Keratinocyte (primary cell): ENCODE measurements around the gene BMP3. TPM values are rescaled to one million over a fixed set of nuclear protein-coding genes. Genes with fewer than 3 reads are reported as not detected.

ENCODE experiments used
- DNase-seq: peaks from one replicate; pipeline ENCODE4 v3.0.0-alpha.2; 2011; ENCODE audit warnings: low read depth, missing footprints, low spot score
- FAIRE-seq: peaks from 2 replicates; lab custom pipeline; 2011; peaks lifted over from hg19 to GRCh38; lab: Jason Lieb, UNC
- H2AFZ ChIP-seq: 2 replicates; pipeline ENCODE4 v1.6.0; 2012; ENCODE audit warnings: low read length, control low read depth, inconsistent platforms; ENCODE audit not compliant: control insufficient read depth
- H3K27ac ChIP-seq: 2 replicates; pipeline ENCODE4 v1.5.1; 2011; ENCODE audit warnings: low read length; ENCODE audit not compliant: control insufficient read depth, insufficient read depth
- H3K27me3 ChIP-seq: 3 replicates; pipeline ENCODE4 v1.6.0; 2011; ENCODE audit warnings: low read length; ENCODE audit not compliant: control insufficient read depth, insufficient read depth; ENCODE audit errors: extremely low read depth
- H3K36me3 ChIP-seq, 2 experiments: 2 replicates in 1 of 2; 3 replicates in 1 of 2; pipeline ENCODE4 v1.5.1; 2011; ENCODE audit warnings: low read length in 2 of 2, mild to moderate bottlenecking in 1 of 2; ENCODE audit not compliant: control insufficient read depth in 2 of 2, insufficient read depth in 2 of 2; ENCODE audit errors: extremely low read depth in 1 of 2
- H3K4me1 ChIP-seq: 3 replicates; pipeline ENCODE4 v1.5.1; 2011; ENCODE audit warnings: low read length; ENCODE audit not compliant: control insufficient read depth, insufficient read depth; ENCODE audit errors: extremely low read depth
- H3K4me2 ChIP-seq: 3 replicates; pipeline ENCODE4 v1.6.0; 2011; ENCODE audit warnings: low read depth, low read length; ENCODE audit not compliant: control insufficient read depth, insufficient read depth; ENCODE audit errors: extremely low read depth
- H3K4me3 ChIP-seq, 3 experiments: fragments of 200-600 bp in 1 of 3; sonication (generic) in 1 of 3; 2 replicates in 2 of 3; 3 replicates in 1 of 3; pipeline ENCODE4 v1.5.1; 2011 to 2016; ENCODE audit warnings: low read length in 3 of 3, mild to moderate bottlenecking in 3 of 3, control low read depth in 2 of 3, inconsistent platforms in 1 of 3, low read depth in 1 of 3, mixed read lengths in 1 of 3, mixed run types in 1 of 3, moderate library complexity in 1 of 3; ENCODE audit not compliant: control insufficient read depth in 2 of 3, insufficient read depth in 2 of 3; ENCODE audit errors: extremely low read depth in 1 of 3
- H3K79me2 ChIP-seq: 2 replicates; pipeline ENCODE4 v1.6.0; 2012; ENCODE audit warnings: low read length; ENCODE audit not compliant: control insufficient read depth, insufficient read depth
- H3K9ac ChIP-seq: 3 replicates; pipeline ENCODE4 v1.6.0; 2011; ENCODE audit warnings: low read length; ENCODE audit not compliant: control insufficient read depth, insufficient read depth; ENCODE audit errors: extremely low read depth
- H3K9me1 ChIP-seq: 3 replicates; pipeline ENCODE4 v1.6.0; 2011; ENCODE audit warnings: low read length; ENCODE audit not compliant: control insufficient read depth, insufficient read depth; ENCODE audit errors: extremely low read depth
- H3K9me3 ChIP-seq: 2 replicates; pipeline ENCODE4 v1.5.1; 2012; ENCODE audit warnings: low read depth, low read length; ENCODE audit not compliant: control insufficient read depth
- H4K20me1 ChIP-seq: 3 replicates; pipeline ENCODE4 v1.6.0; 2011; ENCODE audit warnings: low read length; ENCODE audit not compliant: control insufficient read depth, insufficient read depth; ENCODE audit errors: extremely low read depth
- CTCF ChIP-seq, 3 experiments: IDR thresholded peaks in 1 of 3; conservative IDR thresholded peaks in 1 of 3; optimal IDR thresholded peaks in 1 of 3; 2 replicates in 2 of 3; 3 replicates in 1 of 3; pipeline versions ENCODE3 to v1.5.1; 2011; ENCODE audit warnings: low read length in 3 of 3, mild to moderate bottlenecking in 3 of 3, moderate library complexity in 2 of 3, control low read depth in 1 of 3, inconsistent platforms in 1 of 3; ENCODE audit not compliant: insufficient read depth in 2 of 3; ENCODE audit errors: extremely low read depth in 1 of 3
- EZH2 ChIP-seq: IDR thresholded peaks from one replicate; pipeline ENCODE4 v1.6.1; 2012; ENCODE audit warnings: inconsistent platforms, mild to moderate bottlenecking, low read length, moderate library complexity
- dilution Hi-C: fragments of 300-500 bp; cut with MboI; formaldehyde crosslinking; loops from one replicate; pipeline ENCODE4 v1.7.0; 2020; ENCODE audit warnings: low sequenced_read_pairs; ENCODE audit not compliant: extremely low pct_ligation_motif_present
- polyA plus RNA-seq, 5 experiments: library from polyadenylated mRNA; depleted of rRNA in 3 of 5; stranded (reverse) in 3 of 5; stranded (forward) in 1 of 5; unstranded in 1 of 5; fragments of >200 nt; gene quantifications; 1 replicate in 1 of 5; 2 replicates in 3 of 5; 3 replicates in 1 of 5; pipeline versions ENCODE4 v1.2.1 to v1.2.3, GENCODE V29; 2011 to 2012; ENCODE audit warnings: missing spikeins in 2 of 5, low read depth in 1 of 5, low replicate concordance in 1 of 5

BMP3 gene
- polyA plus RNA-seq, 1 donor (not counting 4 experiments of a cell fraction or from before 2014, with no cell fraction given), result not detected

- H3K27ac ChIP-seq, result no peak overlapping the region
- TF ChIP-seq EZH2 (no peak), CTCF (optimal IDR thresholded peaks at IDR 0.05 in 1 of 3, IDR thresholded peaks at IDR 0.05 in 1 of 3, conservative IDR thresholded peaks at IDR 0.05 in 1 of 3; ENCODE audit: extremely low read depth in 1 of 3, insufficient read depth in 2 of 3, low read length in 3 of 3) (no peak)
- no peak for FAIRE-seq
- H2AFZ ChIP-seq, result no peak overlapping the region
- H3K9me1 ChIP-seq, result no peaks in the 10 kb centered on the region
- H4K20me1 ChIP-seq, result no peaks in the 10 kb centered on the region
- H3K9ac ChIP-seq, result no peak overlapping the region
- H3K79me2 ChIP-seq, result no peaks in the 10 kb centered on the region
- H3K4me1 ChIP-seq, result no peaks in the 10 kb centered on the region
- no peak for DNase-seq
- H3K4me2 ChIP-seq, result no peak overlapping the region
- no peak overlapping the region for H3K4me3 ChIP-seq
- H3K27me3 ChIP-seq, result peaks cover 3% of the 10 kb centered on the region
- dilution Hi-C loops, result no loop called here
- no peaks in the 10 kb centered on the region for H3K36me3 ChIP-seq
- H3K9me3 ChIP-seq, result no peaks in the 10 kb centered on the region
These were observed 7.0 kb upstream of the BMP3 start for GRCh38 chr4:81023484-81023883.

DNA sequence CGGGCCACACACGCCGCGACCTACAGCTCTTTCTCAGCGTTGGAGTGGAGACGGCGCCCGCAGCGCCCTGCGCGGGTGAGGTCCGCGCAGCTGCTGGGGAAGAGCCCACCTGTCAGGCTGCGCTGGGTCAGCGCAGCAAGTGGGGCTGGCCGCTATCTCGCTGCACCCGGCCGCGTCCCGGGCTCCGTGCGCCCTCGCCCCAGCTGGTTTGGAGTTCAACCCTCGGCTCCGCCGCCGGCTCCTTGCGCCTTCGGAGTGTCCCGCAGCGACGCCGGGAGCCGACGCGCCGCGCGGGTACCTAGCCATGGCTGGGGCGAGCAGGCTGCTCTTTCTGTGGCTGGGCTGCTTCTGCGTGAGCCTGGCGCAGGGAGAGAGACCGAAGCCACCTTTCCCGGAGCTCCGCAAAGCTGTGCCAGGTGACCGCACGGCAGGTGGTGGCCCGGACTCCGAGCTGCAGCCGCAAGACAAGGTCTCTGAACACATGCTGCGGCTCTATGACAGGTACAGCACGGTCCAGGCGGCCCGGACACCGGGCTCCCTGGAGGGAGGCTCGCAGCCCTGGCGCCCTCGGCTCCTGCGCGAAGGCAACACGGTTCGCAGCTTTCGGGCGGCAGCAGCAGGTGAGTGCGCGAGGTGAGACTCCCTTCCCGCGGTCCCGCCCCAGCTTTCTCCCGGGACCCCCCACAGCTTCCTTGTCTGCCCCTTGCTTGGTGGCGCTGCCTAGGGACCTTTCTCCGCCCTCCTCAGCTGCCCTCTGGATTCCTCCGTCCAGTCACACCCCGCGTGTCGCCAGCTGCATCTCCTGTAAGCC, 678 bp downstream of the BMP3 start:
- no peak for DNase-seq
- no peak overlapping the region for H2AFZ ChIP-seq
- no peaks in the 10 kb centered on the region for H3K9me3 ChIP-seq
- H3K27me3 ChIP-seq, result peaks cover 32% of the 10 kb centered on the region
- no peak for FAIRE-seq
- H3K4me3 ChIP-seq, result peak overlapping the region in 1 of 3 experiments; percentile 7
- no peaks in the 10 kb centered on the region for H3K36me3 ChIP-seq
- H4K20me1 ChIP-seq, result no peaks in the 10 kb centered on the region
- dilution Hi-C loops, result loop anchor here (25.0 kb wide), 1 partner anchor 669 kb away; no protein-coding TSS in a partner anchor
- TF ChIP-seq CTCF (optimal IDR thresholded peaks at IDR 0.05 in 1 of 3, IDR thresholded peaks at IDR 0.05 in 1 of 3, conservative IDR thresholded peaks at IDR 0.05 in 1 of 3; ENCODE audit: extremely low read depth in 1 of 3, insufficient read depth in 2 of 3, low read length in 3 of 3), result no peak
- peak; percentile 74 for TF ChIP-seq EZH2
- no peak overlapping the region for H3K9ac ChIP-seq
- H3K9me1 ChIP-seq, result no peaks in the 10 kb centered on the region
- H3K4me1 ChIP-seq, result no peaks in the 10 kb centered on the region
- H3K79me2 ChIP-seq, result no peaks in the 10 kb centered on the region
- H3K4me2 ChIP-seq, result peak overlapping the region; percentile 22
- no peak overlapping the region for H3K27ac ChIP-seq
